ENCODE measurements around the gene HNRNPA1L2. TPM values are rescaled to one million over a fixed set of nuclear protein-coding genes. Genes with fewer than 3 reads are reported as not detected.

The HNRNPA1L2 gene
- total and polyA plus RNA-seq, 10 donors, result 6.7 to 23.2 (median 10.2) TPM

DNA sequence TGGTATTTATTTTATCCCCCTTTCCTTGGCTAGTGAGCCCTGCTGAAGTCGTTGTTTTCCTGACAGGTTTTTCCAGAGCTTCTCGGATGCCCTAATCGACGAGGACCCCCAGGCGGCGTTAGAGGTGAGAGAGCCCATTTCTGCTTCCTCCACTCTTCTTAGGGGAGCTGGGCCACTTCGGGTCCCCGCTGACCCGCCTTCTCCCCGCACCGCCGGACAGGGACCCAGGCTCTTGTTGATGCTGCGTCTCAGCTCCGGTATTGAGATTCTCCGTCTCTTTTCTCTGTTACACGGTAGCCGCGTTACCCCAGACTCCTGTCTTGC lies 10.7 kb downstream of the HNRNPA1L2 start:
- peak overlapping the region; percentile 89 to 98 (median 96) for H3K27ac ChIP-seq
- no peak for DNase-seq
- TF ChIP-seq, protein P1, sequence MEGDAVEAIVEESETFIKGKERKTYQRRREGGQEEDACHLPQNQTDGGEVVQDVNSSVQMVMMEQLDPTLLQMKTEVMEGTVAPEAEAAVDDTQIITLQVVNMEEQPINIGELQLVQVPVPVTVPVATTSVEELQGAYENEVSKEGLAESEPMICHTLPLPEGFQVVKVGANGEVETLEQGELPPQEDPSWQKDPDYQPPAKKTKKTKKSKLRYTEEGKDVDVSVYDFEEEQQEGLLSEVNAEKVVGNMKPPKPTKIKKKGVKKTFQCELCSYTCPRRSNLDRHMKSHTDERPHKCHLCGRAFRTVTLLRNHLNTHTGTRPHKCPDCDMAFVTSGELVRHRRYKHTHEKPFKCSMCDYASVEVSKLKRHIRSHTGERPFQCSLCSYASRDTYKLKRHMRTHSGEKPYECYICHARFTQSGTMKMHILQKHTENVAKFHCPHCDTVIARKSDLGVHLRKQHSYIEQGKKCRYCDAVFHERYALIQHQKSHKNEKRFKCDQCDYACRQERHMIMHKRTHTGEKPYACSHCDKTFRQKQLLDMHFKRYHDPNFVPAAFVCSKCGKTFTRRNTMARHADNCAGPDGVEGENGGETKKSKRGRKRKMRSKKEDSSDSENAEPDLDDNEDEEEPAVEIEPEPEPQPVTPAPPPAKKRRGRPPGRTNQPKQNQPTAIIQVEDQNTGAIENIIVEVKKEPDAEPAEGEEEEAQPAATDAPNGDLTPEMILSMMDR (IDR thresholded peaks at IDR 0.05 in 8 of 11, conservative IDR thresholded peaks at IDR 0.05 in 3 of 11), result peak in 5 of 11 experiments; percentile 0 to 31 (median 22)
- TF ChIP-seq POLR2AphosphoS5 (IDR thresholded peaks at IDR 0.05), result no peak
- H3K4me3 ChIP-seq, result peak overlapping the region; percentile 48 to 92 (median 70)
- WGBS, 5 donors, result 0 to 1% (median 0%) methylated on average over 18 of the region's 18 CpGs
- H3K36me3 ChIP-seq, result peaks cover 0 to 40% (median 8%) of the 10 kb centered on the region in 6 donors
- intact Hi-C loops (cut with DNase I; ENCODE audit: low total_unique reads), result no loop called here
- no peaks in the 10 kb centered on the region for H3K27me3 ChIP-seq (replicated peaks in 1 of 7)
- no peaks in the 10 kb centered on the region for H3K9me3 ChIP-seq
- H3K4me1 ChIP-seq, result peaks cover 22 to 69% (median 45%) of the 10 kb centered on the region in 6 donors

DNA sequence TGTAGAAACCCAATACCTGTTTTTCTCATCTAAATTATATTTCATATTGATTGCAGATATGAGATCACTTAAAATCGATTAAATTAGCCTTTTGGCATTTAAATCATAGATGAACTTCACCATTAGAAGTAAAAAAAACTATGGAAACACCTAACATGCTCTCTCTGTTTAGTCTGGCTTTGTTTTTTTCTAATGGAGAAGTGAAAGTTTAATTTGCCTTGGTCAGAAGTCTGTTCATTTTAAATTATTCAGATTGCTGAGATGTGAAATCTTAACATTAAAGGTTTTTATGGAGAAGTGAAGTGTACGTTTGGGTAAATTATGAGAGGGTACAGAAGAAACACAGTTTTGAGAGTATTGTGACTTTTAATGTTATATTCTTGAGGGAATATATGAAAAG lies 17.1 kb downstream of the HNRNPA1L2 start:
- 76 to 82% (median 80%) methylated on average over 2 of the region's 2 CpGs for WGBS, 5 donors
- peaks cover 5 to 40% (median 18%) of the 10 kb centered on the region in 6 donors for H3K4me1 ChIP-seq
- no peaks in the 10 kb centered on the region for H3K9me3 ChIP-seq
- peaks cover 0 to 84% (median 46%) of the 10 kb centered on the region in 6 donors for H3K36me3 ChIP-seq
- no peaks in the 10 kb centered on the region for H3K27me3 ChIP-seq (replicated peaks in 1 of 7)
- H3K4me3 ChIP-seq, result no peak overlapping the region
- intact Hi-C loops (cut with DNase I; ENCODE audit: low total_unique reads), result no loop called here
- no peak overlapping the region for H3K27ac ChIP-seq
- TF ChIP-seq POLR2A (IDR thresholded peaks at IDR 0.05), result no peak
- TF ChIP-seq POLR2AphosphoS5 (IDR thresholded peaks at IDR 0.05), result no peak
- no peak for DNase-seq

DNA sequence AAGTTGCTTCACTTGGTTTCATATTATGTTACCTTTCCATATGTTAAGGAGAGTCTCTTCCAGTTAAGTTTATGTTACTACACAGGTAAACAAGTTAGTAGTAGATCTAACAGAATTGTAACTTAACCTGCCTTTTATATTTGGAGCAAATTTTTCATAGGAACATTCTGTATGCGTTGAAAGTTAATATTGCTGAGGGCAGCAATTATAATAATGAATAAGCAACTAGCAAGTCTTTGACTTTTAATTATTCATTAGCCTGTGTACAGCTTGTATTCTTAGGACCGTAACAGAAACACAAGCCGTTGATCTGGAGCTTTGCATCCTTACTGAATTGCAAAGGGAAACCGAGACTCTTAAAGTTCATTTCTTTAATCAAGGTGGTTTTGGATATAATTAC lies 22.0 kb downstream of the HNRNPA1L2 start:
- no peak for DNase-seq
- Histone ChIP-seq H3K27me3 (replicated peaks in 1 of 7) (no peaks in the 10 kb centered on the region), H3K9me3 (no peaks in the 10 kb centered on the region), H3K27ac (no peak overlapping the region), H3K4me3 (no peak overlapping the region), H3K4me1 (peaks cover 0 to under 1% (median 0%) of the 10 kb centered on the region in 6 donors), H3K36me3 (peaks cover 0 to 100% (median 73%) of the 10 kb centered on the region in 6 donors)
- intact Hi-C loops (cut with DNase I; ENCODE audit: low total_unique reads), result no loop called here
- TF ChIP-seq POLR2A (IDR thresholded peaks at IDR 0.05) (no peak), POLR2AphosphoS5 (IDR thresholded peaks at IDR 0.05) (no peak)
- TF ChIP-seq, protein P1 (IDR thresholded peaks at IDR 0.05 in 8 of 11, conservative IDR thresholded peaks at IDR 0.05 in 3 of 11), result no peak
- WGBS, 5 donors, result 96 to 98% (median 97%) methylated on average over 4 of the region's 4 CpGs

- no peak for DNase-seq
- intact Hi-C loops (cut with DNase I; ENCODE audit: low total_unique reads), result no loop called here
- H3K27ac ChIP-seq, result no peak overlapping the region
- no peaks in the 10 kb centered on the region for H3K9me3 ChIP-seq
- peaks cover 0 to 100% (median 71%) of the 10 kb centered on the region in 6 donors for H3K36me3 ChIP-seq
- H3K4me1 ChIP-seq, result no peaks in the 10 kb centered on the region
- TF ChIP-seq POLR2A (IDR thresholded peaks at IDR 0.05) (no peak), POLR2AphosphoS5 (IDR thresholded peaks at IDR 0.05) (no peak)
- TF ChIP-seq, protein P1 (IDR thresholded peaks at IDR 0.05 in 8 of 11, conservative IDR thresholded peaks at IDR 0.05 in 3 of 11), result peak in 7 of 11 experiments; percentile 12 to 50 (median 32)
- H3K27me3 ChIP-seq (replicated peaks in 1 of 7), result no peaks in the 10 kb centered on the region
- no peak overlapping the region for H3K4me3 ChIP-seq
Observed at GRCh38 chr13:52665325-52665724, 23.1 kb downstream of the HNRNPA1L2 start.

DNA sequence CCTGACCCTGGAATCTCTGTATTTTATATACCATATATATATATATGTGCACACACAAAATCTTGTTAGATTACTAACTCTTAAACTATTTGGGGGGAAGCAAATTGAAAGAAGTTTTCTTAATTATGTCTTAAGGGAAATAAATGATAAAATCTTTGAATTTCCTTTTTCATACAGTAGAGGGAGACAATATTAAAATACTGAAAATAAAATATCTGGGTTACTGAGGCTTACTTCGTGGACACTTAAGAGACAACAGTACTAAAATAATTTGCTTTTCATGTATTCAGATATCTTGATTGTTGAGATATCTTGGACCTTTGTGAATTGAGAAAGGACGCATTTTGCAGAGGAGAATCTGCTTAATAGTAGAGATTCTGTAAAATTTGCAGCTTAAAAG lies 27.4 kb downstream of the HNRNPA1L2 start:
- H3K27ac ChIP-seq, result no peak overlapping the region
- no peaks in the 10 kb centered on the region for H3K9me3 ChIP-seq
- TF ChIP-seq POLR2AphosphoS5 (IDR thresholded peaks at IDR 0.05), result no peak
- intact Hi-C loops (cut with DNase I; ENCODE audit: low total_unique reads), result no loop called here
- no peaks in the 10 kb centered on the region for H3K27me3 ChIP-seq (replicated peaks in 1 of 7)
- WGBS, 5 donors, result 80 to 88% (median 84%) methylated on average over 2 of the region's 2 CpGs
- H3K4me3 ChIP-seq, result no peak overlapping the region
- H3K4me1 ChIP-seq, result peaks cover 0 to 8% (median 0%) of the 10 kb centered on the region in 6 donors
- peaks cover 0 to 99% (median 42%) of the 10 kb centered on the region in 6 donors for H3K36me3 ChIP-seq
- no peak for DNase-seq

Measured in spleen (tissue), 11 donors.